ENCODE results near the gene SNRNP40. TPM values are rescaled to one million over a fixed set of nuclear protein-coding genes. Genes with fewer than 3 reads are reported as not detected.

The SNRNP40 gene
- total and polyA plus RNA-seq, 10 of the 15 experiments (the other 5 are each of a cell fraction or from before 2014, with no cell fraction given): 34.9 to 212 (median 115) TPM

- no peak for TF ChIP-seq PRDM15 (CRISPR knock-in tag; IDR thresholded peaks at IDR 0.05)
- TF ChIP-seq MEF2B (IDR thresholded peaks at IDR 0.05; ENCODE audit: partially characterized antibody, poor library complexity, severe bottlenecking): no peak
- no peak for TF ChIP-seq SMAD5 (IDR thresholded peaks at IDR 0.05; ENCODE audit: low read depth)
- TF ChIP-seq BCL3 (IDR thresholded peaks at IDR 0.05; ENCODE audit: borderline replicate concordance, insufficient read depth, low read depth, low read length, poor library complexity, severe bottlenecking): no peak
- TF ChIP-seq IKZF1 (conservative IDR thresholded peaks at IDR 0.05): no peak
- TF ChIP-seq RAD21 (IDR thresholded peaks at IDR 0.05; ENCODE audit: insufficient read depth, low read depth, low read length): no peak
These were observed 64.8 kb downstream of the SNRNP40 start (continued) for GRCh38 chr1:31231802-31232201.

- Histone ChIP-seq H3K79me2 (ENCODE audit: control insufficient read depth, insufficient read depth, low read length) (no peaks in the 10 kb centered on the region), H3K4me3 (no peak overlapping the region), H4K20me1 (ENCODE audit: control insufficient read depth, insufficient read depth) (no peaks in the 10 kb centered on the region), H2AFZ (ENCODE audit: control insufficient read depth, low read depth, low read length) (no peak overlapping the region), H3K27me3 (replicated peaks in 1 of 2; ENCODE audit: control insufficient read depth in 2 of 2, insufficient read depth in 2 of 2, low read length in 1 of 2) (no peaks in the 10 kb centered on the region), H3K9me3 (replicated peaks; ENCODE audit: control insufficient read depth, insufficient read depth, low read length) (no peaks in the 10 kb centered on the region), H3K4me2 (ENCODE audit: control insufficient read depth, insufficient read depth) (no peak overlapping the region), H3K9ac (ENCODE audit: control insufficient read depth, insufficient read depth, low read length) (no peak overlapping the region), H3K36me3 (ENCODE audit: control insufficient read depth in 2 of 2, insufficient read depth in 2 of 2, low read length in 1 of 2) (no peaks in the 10 kb centered on the region), H3K4me1 (ENCODE audit: control insufficient read depth, insufficient read depth, low read length) (no peaks in the 10 kb centered on the region), H3K27ac (ENCODE audit: control insufficient read depth, insufficient read depth) (no peak overlapping the region)
- no peak for DNase-seq (ENCODE audit: low read depth, low spot score)
- in situ Hi-C loops (cut with MboI): no loop called here
- no peak for ATAC-seq
- WGBS (ENCODE audit: insufficient coverage, insufficient replicate concordance, low lambda C conversion rate, missing lambda C conversion rate): 2% methylated on average over 3 of the region's 3 CpGs
- CTCF ChIA-PET: interaction anchor here (0.6 kb wide), 1 partner anchor 342 kb away, joined by 3 read pairs; no protein-coding TSS in a partner anchor
- intact Hi-C loops (cut with micrococcal nuclease; ENCODE audit: unreplicated experiment): no loop called here
- no TSS peak for BruUV-seq (replicated peaks)
- POLR2A ChIA-PET: no interaction called here
- RAD21 ChIA-PET (ENCODE audit: unreplicated experiment): no interaction called here
- SMC1A ChIA-PET (ENCODE audit: uncharacterized antibody, unreplicated experiment): no interaction called here
- FAIRE-seq: no peak
- TF ChIP-seq ZNF592 (IDR thresholded peaks at IDR 0.05) (no peak), E2F8 (IDR thresholded peaks at IDR 0.05; ENCODE audit: low read depth, partially characterized antibody) (no peak)
These were observed 66.2 kb downstream of the SNRNP40 start for GRCh38 chr1:31230378-31230777.

Measured in GM12878 (cell line).